Measurements from ENCODE around the gene PKD2. TPM values are rescaled to one million over a fixed set of nuclear protein-coding genes. Genes with fewer than 3 reads are reported as not detected.
A peak's percentile ranks its signal among the peaks of the same experiment; 100 is the strongest.

PKD2 gene
- total RNA-seq, 1 donor from 2014 or later = 12.4 TPM

DNA sequence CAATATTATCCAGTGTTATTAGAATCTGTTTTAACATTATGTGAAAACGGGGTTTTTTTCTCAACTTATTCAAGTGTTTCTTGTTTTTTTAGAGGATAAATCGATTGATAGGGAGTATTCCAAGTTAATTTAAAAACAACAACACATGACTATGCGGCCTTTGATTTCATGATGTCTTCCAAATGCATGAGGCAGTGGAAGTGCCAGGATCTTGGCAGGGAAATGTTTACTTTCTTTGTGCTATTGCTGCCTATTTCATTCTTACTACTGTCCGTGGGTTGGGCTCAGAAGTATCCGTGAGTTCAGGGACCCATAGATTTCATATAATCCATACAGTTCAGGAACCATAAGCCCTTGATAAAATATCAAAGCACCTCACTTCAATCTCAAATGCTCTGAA, 86.4 kb downstream of the PKD2 start:
- no peak for FAIRE-seq
- no peak for TF ChIP-seq CTCF (IDR thresholded peaks at IDR 0.05; ENCODE audit: insufficient read depth, low read length, severe bottlenecking)
- Histone ChIP-seq H3K36me3 (ENCODE audit: control insufficient read depth, insufficient read depth, low read length) (no peaks in the 10 kb centered on the region), H3K4me3 (ENCODE audit: low read depth, low read length) (no peak overlapping the region), H3K27me3 (ENCODE audit: control insufficient read depth, insufficient read depth, low read length) (no peaks in the 10 kb centered on the region)
- no peak for DNase-seq (ENCODE audit: low read depth)

DNA sequence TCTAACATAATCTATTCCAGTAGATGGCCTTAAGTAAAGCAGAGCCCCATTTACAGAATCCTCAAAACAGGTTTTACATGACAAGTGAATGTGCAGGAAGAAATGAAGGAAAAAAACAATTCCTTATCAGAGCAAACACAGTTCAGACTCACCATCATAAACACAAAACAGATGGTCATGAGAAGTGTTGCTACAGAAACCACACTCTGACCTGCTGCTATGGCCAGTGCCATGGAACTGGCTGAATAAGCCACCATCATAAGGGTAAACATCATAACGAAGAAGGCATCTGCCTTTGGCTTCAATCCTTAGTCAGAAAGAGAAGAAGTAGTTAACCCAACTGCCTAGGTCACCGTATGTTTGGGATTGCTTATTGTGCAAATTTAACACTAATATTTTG, 89.9 kb downstream of the PKD2 start:
- TF ChIP-seq CTCF (IDR thresholded peaks at IDR 0.05; ENCODE audit: insufficient read depth, low read length, severe bottlenecking) = no peak
- no peak overlapping the region for H3K4me3 ChIP-seq (ENCODE audit: low read depth, low read length)
- no peaks in the 10 kb centered on the region for H3K36me3 ChIP-seq (ENCODE audit: control insufficient read depth, insufficient read depth, low read length)
- FAIRE-seq (no peak), DNase-seq (ENCODE audit: low read depth) (no peak)
- no peaks in the 10 kb centered on the region for H3K27me3 ChIP-seq (ENCODE audit: control insufficient read depth, insufficient read depth, low read length)

DNA sequence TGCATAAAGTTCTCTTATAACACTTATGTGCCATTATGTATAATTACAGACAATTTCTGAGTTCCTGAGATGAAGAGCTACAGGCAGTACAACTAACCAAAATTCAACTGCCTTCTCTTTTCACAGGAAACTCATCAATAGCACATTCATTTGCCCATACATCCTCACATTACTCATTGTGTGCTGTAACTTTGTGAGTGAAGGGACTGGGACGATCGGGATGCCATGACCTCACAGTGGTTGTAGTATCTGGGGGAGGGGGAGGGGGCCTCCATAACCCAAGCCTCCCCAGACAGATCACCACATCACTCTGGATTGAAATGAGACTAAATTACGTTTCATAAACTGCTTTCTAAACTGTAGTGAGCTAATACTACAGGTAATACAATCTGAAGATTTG, 90.3 kb downstream of the PKD2 start:
- Histone ChIP-seq H3K4me3 (ENCODE audit: low read depth, low read length) (no peak overlapping the region), H3K36me3 (ENCODE audit: control insufficient read depth, insufficient read depth, low read length) (no peaks in the 10 kb centered on the region), H3K27me3 (ENCODE audit: control insufficient read depth, insufficient read depth, low read length) (no peaks in the 10 kb centered on the region)
- TF ChIP-seq CTCF (IDR thresholded peaks at IDR 0.05; ENCODE audit: insufficient read depth, low read length, severe bottlenecking) = no peak
- FAIRE-seq (no peak), DNase-seq (ENCODE audit: low read depth) (peak; percentile 15)

GRCh38 chr4:88098993-88099752, 91.7 kb downstream of the PKD2 start:
- H3K27me3 ChIP-seq (ENCODE audit: control insufficient read depth, insufficient read depth, low read length) = no peaks in the 10 kb centered on the region
- no peaks in the 10 kb centered on the region for H3K36me3 ChIP-seq (ENCODE audit: control insufficient read depth, insufficient read depth, low read length)
- H3K4me3 ChIP-seq (ENCODE audit: low read depth, low read length) = no peak overlapping the region
- DNase-seq (ENCODE audit: low read depth) = no peak
- no peak for FAIRE-seq
- no peak for TF ChIP-seq CTCF (IDR thresholded peaks at IDR 0.05; ENCODE audit: insufficient read depth, low read length, severe bottlenecking)

- no peak overlapping the region for H3K4me3 ChIP-seq (ENCODE audit: low read depth, low read length)
- FAIRE-seq (no peak), DNase-seq (ENCODE audit: low read depth) (no peak)
- H3K27me3 ChIP-seq (ENCODE audit: control insufficient read depth, insufficient read depth, low read length) = no peaks in the 10 kb centered on the region
- TF ChIP-seq CTCF (IDR thresholded peaks at IDR 0.05; ENCODE audit: insufficient read depth, low read length, severe bottlenecking) = no peak
- H3K36me3 ChIP-seq (ENCODE audit: control insufficient read depth, insufficient read depth, low read length) = no peaks in the 10 kb centered on the region
Observed at GRCh38 chr4:88101165-88101564, 93.7 kb downstream of the PKD2 start.

DNA sequence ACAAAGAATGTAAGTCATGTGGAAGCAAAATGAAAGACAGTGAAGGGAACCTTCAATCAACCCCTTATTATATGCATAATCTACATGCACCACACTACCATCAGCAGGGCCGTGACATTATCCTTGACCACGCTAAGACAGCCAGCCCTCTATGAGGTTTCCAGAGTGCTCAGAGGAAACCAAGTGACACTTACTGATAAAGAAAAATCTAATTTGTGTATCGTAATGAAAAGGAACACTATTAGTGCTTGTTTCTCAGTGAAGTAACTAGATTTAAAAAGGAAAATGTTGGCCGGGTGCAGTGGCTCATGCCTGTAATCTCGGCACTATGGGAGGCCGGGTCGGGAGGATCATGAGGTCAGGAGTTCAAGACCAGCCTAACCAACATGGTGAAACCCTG, 94.6 kb downstream of the PKD2 start:
- Histone ChIP-seq H3K36me3 (ENCODE audit: control insufficient read depth, insufficient read depth, low read length) (no peaks in the 10 kb centered on the region), H3K27me3 (ENCODE audit: control insufficient read depth, insufficient read depth, low read length) (no peaks in the 10 kb centered on the region), H3K4me3 (ENCODE audit: low read depth, low read length) (no peak overlapping the region)
- DNase-seq (ENCODE audit: low read depth) (no peak), FAIRE-seq (no peak)
- TF ChIP-seq CTCF (IDR thresholded peaks at IDR 0.05; ENCODE audit: insufficient read depth, low read length, severe bottlenecking) = no peak

Data from bronchial epithelial cell (primary cell).